K562 (cell line): Measurements from ENCODE around the gene CNKSR3. TPM values are rescaled to one million over a fixed set of nuclear protein-coding genes. Genes with fewer than 3 reads are reported as not detected.

Experiments
- ATAC-seq: fragments of 200-7000 bp; cut with Tn5 transposase; 3 replicates; pipeline ENCODE4 v1.9.1; 2020; ENCODE audit warnings: moderate library complexity
- BruUV-seq: library from RNA; stranded (reverse); fragments of 400-500 nt; replicated peaks from 2 replicates; lab custom pipeline; 2021; lab: Mats Ljungman, UMichigan
- CTCF ChIA-PET: fragments of 300-600 bp; formaldehyde crosslinking; extraction: SDS; loops from one replicate; lab custom pipeline; 2021; ENCODE audit warnings: low intra/inter-chr PET ratio; lab: Yijun Ruan, JAX
- POLR2A ChIA-PET: fragments of 300-600, 350-650 bp; sonication (Branson Sonifier 250); formaldehyde crosslinking; extraction: SDS; loops from one replicate; lab custom pipeline; 2021; ENCODE audit warnings: antibody characterized with exemption, inconsistent platforms; lab: Yijun Ruan, JAX
- DNase-seq, 4 experiments: peaks; one replicate each; pipeline versions ENCODE4 v3.0.0 to v3.0.0-alpha.2; 2011 to 2018; ENCODE audit warnings: low spot score in 3 of 4, mixed read lengths in 3 of 4; ENCODE audit errors: extremely low read depth in 1 of 4
- FAIRE-seq: peaks from 2 replicates; lab custom pipeline; 2011; peaks lifted over from hg19 to GRCh38; lab: Jason Lieb, UNC
- H2AFZ ChIP-seq: 2 replicates; pipeline ENCODE4 v1.6.0; 2011; ENCODE audit warnings: low read depth, low read length, control low read depth, inconsistent platforms
- H3K27ac ChIP-seq: fragments of 200-600 bp; 3 replicates; pipeline ENCODE4 v1.8.0; 2011; ENCODE audit warnings: low read depth, mild to moderate bottlenecking, control low read depth, inconsistent platforms, low read length, moderate library complexity, mixed read lengths; ENCODE audit errors: extremely low read depth
- H3K27me3 ChIP-seq, 2 experiments: fragments of 300-600 bp in 1 of 2; 2 replicates in 1 of 2; 3 replicates in 1 of 2; pipeline versions ENCODE4 v1.6.0 to v1.8.0; 2011; ENCODE audit warnings: inconsistent platforms in 2 of 2, low read length in 2 of 2, mild to moderate bottlenecking in 1 of 2, mixed read lengths in 1 of 2, moderate library complexity in 1 of 2; ENCODE audit not compliant: control insufficient read depth in 2 of 2, insufficient read depth in 2 of 2
- H3K36me3 ChIP-seq: fragments of 300-600 bp; 3 replicates; pipeline ENCODE4 v1.8.0; 2011; ENCODE audit warnings: mild to moderate bottlenecking, low read length, inconsistent platforms; ENCODE audit not compliant: control insufficient read depth, insufficient read depth
- H3K4me1 ChIP-seq, 2 experiments: fragments of 200-600 bp in 1 of 2; replicated peaks in 1 of 2; 2 replicates in 1 of 2; 3 replicates in 1 of 2; pipeline versions ENCODE4 v1.5.1 to v1.8.0; 2011; ENCODE audit warnings: inconsistent platforms in 2 of 2, low read length in 2 of 2, mild to moderate bottlenecking in 1 of 2, mixed read lengths in 1 of 2, moderate library complexity in 1 of 2; ENCODE audit not compliant: control insufficient read depth in 2 of 2, insufficient read depth in 2 of 2
- H3K4me2 ChIP-seq: 2 replicates; pipeline ENCODE4 v1.6.1; 2011; ENCODE audit warnings: low read length, control low read depth, inconsistent platforms, mixed read lengths; ENCODE audit not compliant: insufficient read depth
- H3K4me3 ChIP-seq: fragments of 200-600 bp; sonication (generic), shearing (Covaris generic); 2 replicates; pipeline ENCODE4 v1.5.1; 2016; ENCODE audit warnings: control low read depth, inconsistent platforms
- H3K79me2 ChIP-seq: fragments of 200-600 bp; 3 replicates; pipeline ENCODE4 v1.8.0; 2011; ENCODE audit warnings: low read length, inconsistent platforms; ENCODE audit not compliant: control insufficient read depth, insufficient read depth
- H3K9ac ChIP-seq, 2 experiments: 2 replicates each; pipeline versions ENCODE4 v1.6.0 to v1.6.1; 2011; ENCODE audit warnings: low read depth in 2 of 2, low read length in 2 of 2, control low read depth in 1 of 2, inconsistent platforms in 1 of 2, mild to moderate bottlenecking in 1 of 2, mixed read lengths in 1 of 2; ENCODE audit not compliant: insufficient read depth in 1 of 2
- H3K9me1 ChIP-seq: one replicate; pipeline ENCODE4 v1.6.0; 2011; ENCODE audit warnings: inconsistent platforms, mild to moderate bottlenecking, low read length, moderate library complexity; ENCODE audit not compliant: control insufficient read depth, insufficient read depth
- H3K9me3 ChIP-seq: replicated peaks from 2 replicates; pipeline ENCODE4 v1.5.1; 2011; ENCODE audit warnings: low read depth, low read length, inconsistent platforms; ENCODE audit not compliant: control insufficient read depth, insufficient read depth
- H4K20me1 ChIP-seq: replicated peaks from 2 replicates; pipeline ENCODE4 v1.6.1; 2011; ENCODE audit warnings: low read length, inconsistent platforms, mixed read lengths; ENCODE audit not compliant: control insufficient read depth, insufficient read depth
- BCOR ChIP-seq: fragments of 450-650 bp; IDR thresholded peaks from 2 replicates; pipeline ENCODE4 v1.6.1; 2016
- CEBPG ChIP-seq, 3 experiments: fragments of 200-800 bp in 1 of 3; sonication (Bioruptor generic) in 1 of 3; sonication (generic) in 1 of 3; formaldehyde crosslinking in 1 of 3; IDR thresholded peaks in 2 of 3; conservative IDR thresholded peaks in 1 of 3; 2 replicates each; pipeline versions ENCODE4 v1.6.1 to v1.8.0; 2016 to 2022; ENCODE audit warnings: missing compliant biosample characterization in 2 of 3, missing genetic modification characterization in 2 of 3, mild to moderate bottlenecking in 1 of 3, missing genetic modification reagents in 1 of 3
- ELF4 ChIP-seq: fragments of 450-650 bp; formaldehyde crosslinking; IDR thresholded peaks from 2 replicates; pipeline ENCODE4 v1.4.0; 2022; ENCODE audit warnings: missing genetic modification characterization
- GABPA ChIP-seq: fragments of 200-800 bp; sonication (Bioruptor generic); conservative IDR thresholded peaks from 2 replicates; pipeline ENCODE4 v1.6.1; 2016; ENCODE audit warnings: low read depth, missing genetic modification characterization, missing compliant biosample characterization
- HNRNPUL1 ChIP-seq: fragments of 200-400 bp; formaldehyde crosslinking; IDR thresholded peaks from 2 replicates; pipeline ENCODE4 v1.6.1; 2017; ENCODE audit warnings: low read length
- MCM3 ChIP-seq: fragments of 450-650 bp; IDR thresholded peaks from 2 replicates; pipeline ENCODE4 v1.6.1; 2016
- RCOR1 ChIP-seq, 2 experiments: IDR thresholded peaks; 2 replicates each; pipeline ENCODE4 v1.6.1; 2012; ENCODE audit warnings: low read depth in 2 of 2, low read length in 2 of 2, borderline replicate concordance in 1 of 2, improper control_type of control experiment in 1 of 2
- SMAD4 ChIP-seq: fragments of 250-450 bp; sonication (Bioruptor Pico); conservative IDR thresholded peaks from 2 replicates; pipeline ENCODE4 v1.8.0; 2021; ENCODE audit warnings: inconsistent platforms, mild to moderate bottlenecking, moderate library complexity
- TFAM ChIP-seq: fragments of 250-450 bp; sonication (Bioruptor Pico); conservative IDR thresholded peaks from 2 replicates; pipeline ENCODE4 v1.5.0; 2021; ENCODE audit warnings: mild to moderate bottlenecking, moderate library complexity
- THRB ChIP-seq: fragments of 450-650 bp; formaldehyde crosslinking; conservative IDR thresholded peaks from 2 replicates; pipeline ENCODE4 v1.4.0; 2022; ENCODE audit warnings: mild to moderate bottlenecking, missing genetic modification characterization
- ZNF444 ChIP-seq: fragments of 250-450 bp; sonication (Bioruptor Pico); IDR thresholded peaks from 2 replicates; pipeline ENCODE4 v1.4.0; 2020; ENCODE audit warnings: mild to moderate bottlenecking, moderate library complexity
- WGBS: fragments of 100-300 bp; shearing (Covaris generic); methylation state at CpG from one replicate; pipeline ENCODE4 v1.1.6; 2016; ENCODE audit warnings: low coverage, mixed read lengths; ENCODE audit not compliant: insufficient coverage; ENCODE audit errors: missing lambda C conversion rate; 5-methylcytosine and 5-hydroxymethylcytosine counted together
- in situ Hi-C: fragments of 300-500 bp; cut with MboI; formaldehyde crosslinking; loops from 4 replicates; pipeline ENCODE4 v1.15.0; 2018; ENCODE audit warnings: inconsistent platforms, mixed read lengths
- intact Hi-C: fragments of 100-400 bp; cut with micrococcal nuclease; formaldehyde crosslinking; loops from 2 replicates; pipeline ENCODE4 v1.14.2; 2022
- polyA plus RNA-seq, 8 experiments: library from polyadenylated mRNA; depleted of rRNA in 4 of 8; stranded (reverse) in 5 of 8; unstranded in 3 of 8; fragments of >200 nt; fragmentation: Nextera tagmentation in 2 of 8; fragmentation: Illumina TruSeq in 1 of 8; extraction: Ambion mirVana in 2 of 8; extraction: Trizol in 1 of 8; gene quantifications; 2 replicates each; pipeline versions ENCODE4 v1.2.1 to v1.2.3, GENCODE V29; 2011 to 2014; ENCODE audit warnings: inconsistent platforms in 1 of 8, missing spikeins in 1 of 8
- total RNA-seq, 7 experiments: library from RNA; depleted of rRNA in 6 of 7; stranded (reverse); fragments of >200 nt in 6 of 7; fragmentation: Illumina TruSeq in 2 of 7; extraction: Trizol in 2 of 7; gene quantifications; 2 replicates each; pipeline versions ENCODE4 v1.2.1 to v1.2.3, GENCODE V29; 2011 to 2021; ENCODE audit warnings: low replicate concordance in 1 of 7
- TF ChIP-seq, protein P1 (sequence below): fragments of 450-650 bp; formaldehyde crosslinking; IDR thresholded peaks from 2 replicates; pipeline ENCODE4 v1.4.0; 2020; ENCODE audit warnings: mild to moderate bottlenecking, moderate library complexity
- TF ChIP-seq, protein P2 (sequence below): fragments of 450-650 bp; IDR thresholded peaks from 2 replicates; pipeline ENCODE4 v1.6.1; 2016; ENCODE audit warnings: borderline replicate concordance

The CNKSR3 gene
- total and polyA plus RNA-seq, 9 of the 15 experiments (the other 6 are each of a cell fraction or from before 2014, with no cell fraction given): 4.5 to 29.6 (median 9.5) TPM

- ATAC-seq (no peak), DNase-seq (no peak), FAIRE-seq (no peak)
- Histone ChIP-seq H3K4me2 (no peak overlapping the region), H3K9me3 (no peaks in the 10 kb centered on the region), H4K20me1 (no peaks in the 10 kb centered on the region), H3K4me1 (peaks cover 0 to 10% of the 10 kb centered on the region in 2 experiments; a peak in 1 of 5 replicates), H3K79me2 (no peaks in the 10 kb centered on the region), H3K27ac (no peak overlapping the region), H3K27me3 (peaks cover 5 to 30% of the 10 kb centered on the region in 2 experiments; a peak in 4 of 5 replicates), H3K36me3 (no peaks in the 10 kb centered on the region), H2AFZ (no peak overlapping the region), H3K9ac (no peak overlapping the region), H3K9me1 (no peaks in the 10 kb centered on the region), H3K4me3 (no peak overlapping the region)
- no TSS peak for BruUV-seq
- ChIA-PET POLR2A (interaction anchor here (0.6 kb wide), 1 partner anchor 202 kb away, joined by 3 read pairs; no protein-coding TSS in a partner anchor), CTCF (no interaction called here)
- in situ Hi-C loops: no loop called here
- 4% methylated on average over 8 of the region's 8 CpGs for WGBS
- intact Hi-C loops: no loop called here
- TF ChIP-seq MCM3 (no peak), THRB (CRISPR knock-in tag) (0 out of 2 replicates have a peak, but pooled peaks have one; percentile 49), BCOR (no peak), ZNF444 (CRISPR knock-in tag) (no peak), RCOR1 (IDR thresholded peaks at IDR 0.05; ENCODE audit: borderline replicate concordance in 1 of 2, low read depth in 2 of 2, low read length in 2 of 2) (no peak), ELF4 (CRISPR knock-in tag) (0 out of 2 replicates have a peak, but pooled peaks have one; percentile 33), GABPA (tag) (no peak), CEBPG (CRISPR knock-in tag; IDR thresholded peaks at IDR 0.05) (no peak), CEBPG (tag; conservative IDR thresholded peaks at IDR 0.05 in 1 of 2, IDR thresholded peaks at IDR 0.05 in 1 of 2) (no peak), HNRNPUL1 (no peak), SMAD4 (no peak), TFAM (CRISPR knock-in tag) (no peak)
- TF ChIP-seq, protein P1, sequence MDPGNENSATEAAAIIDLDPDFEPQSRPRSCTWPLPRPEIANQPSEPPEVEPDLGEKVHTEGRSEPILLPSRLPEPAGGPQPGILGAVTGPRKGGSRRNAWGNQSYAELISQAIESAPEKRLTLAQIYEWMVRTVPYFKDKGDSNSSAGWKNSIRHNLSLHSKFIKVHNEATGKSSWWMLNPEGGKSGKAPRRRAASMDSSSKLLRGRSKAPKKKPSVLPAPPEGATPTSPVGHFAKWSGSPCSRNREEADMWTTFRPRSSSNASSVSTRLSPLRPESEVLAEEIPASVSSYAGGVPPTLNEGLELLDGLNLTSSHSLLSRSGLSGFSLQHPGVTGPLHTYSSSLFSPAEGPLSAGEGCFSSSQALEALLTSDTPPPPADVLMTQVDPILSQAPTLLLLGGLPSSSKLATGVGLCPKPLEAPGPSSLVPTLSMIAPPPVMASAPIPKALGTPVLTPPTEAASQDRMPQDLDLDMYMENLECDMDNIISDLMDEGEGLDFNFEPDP (CRISPR knock-in tag): no peak
- TF ChIP-seq, protein P2, sequence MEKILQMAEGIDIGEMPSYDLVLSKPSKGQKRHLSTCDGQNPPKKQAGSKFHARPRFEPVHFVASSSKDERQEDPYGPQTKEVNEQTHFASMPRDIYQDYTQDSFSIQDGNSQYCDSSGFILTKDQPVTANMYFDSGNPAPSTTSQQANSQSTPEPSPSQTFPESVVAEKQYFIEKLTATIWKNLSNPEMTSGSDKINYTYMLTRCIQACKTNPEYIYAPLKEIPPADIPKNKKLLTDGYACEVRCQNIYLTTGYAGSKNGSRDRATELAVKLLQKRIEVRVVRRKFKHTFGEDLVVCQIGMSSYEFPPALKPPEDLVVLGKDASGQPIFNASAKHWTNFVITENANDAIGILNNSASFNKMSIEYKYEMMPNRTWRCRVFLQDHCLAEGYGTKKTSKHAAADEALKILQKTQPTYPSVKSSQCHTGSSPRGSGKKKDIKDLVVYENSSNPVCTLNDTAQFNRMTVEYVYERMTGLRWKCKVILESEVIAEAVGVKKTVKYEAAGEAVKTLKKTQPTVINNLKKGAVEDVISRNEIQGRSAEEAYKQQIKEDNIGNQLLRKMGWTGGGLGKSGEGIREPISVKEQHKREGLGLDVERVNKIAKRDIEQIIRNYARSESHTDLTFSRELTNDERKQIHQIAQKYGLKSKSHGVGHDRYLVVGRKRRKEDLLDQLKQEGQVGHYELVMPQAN: no peak
Measured at GRCh38 chr6:154354265-154354777, 156.2 kb downstream of the CNKSR3 start.
